ENCODE results near the gene CLEC2L.

CLEC2L gene

GRCh38 chr7:139557857-139558581 is 34.5 kb downstream of the CLEC2L start:
- DNase-seq: no peak

- no peak for DNase-seq
These were observed 36.0 kb downstream of the CLEC2L start for GRCh38 chr7:139559364-139560105.

GRCh38 chr7:139560199-139560598 is 36.7 kb downstream of the CLEC2L start:
- no peak for DNase-seq

- DNase-seq: no peak
These were observed 37.2 kb downstream of the CLEC2L start for GRCh38 chr7:139560678-139561077.

GRCh38 chr7:139562491-139562890 is 39.0 kb downstream of the CLEC2L start:
- no peak for DNase-seq

GRCh38 chr7:139562961-139563565 is 39.6 kb downstream of the CLEC2L start:
- DNase-seq: no peak

- DNase-seq: no peak
These were observed 40.4 kb downstream of the CLEC2L start for GRCh38 chr7:139563856-139564255.

GRCh38 chr7:139566075-139566474 is 42.6 kb downstream of the CLEC2L start:
- no peak for DNase-seq

GRCh38 chr7:139566736-139567646 is 43.5 kb downstream of the CLEC2L start:
- no peak for DNase-seq

GRCh38 chr7:139567647-139568345 is 44.3 kb downstream of the CLEC2L start:
- DNase-seq: no peak

GRCh38 chr7:139568346-139568675 is 44.8 kb downstream of the CLEC2L start:
- no peak for DNase-seq

GRCh38 chr7:139568813-139569490 is 45.5 kb downstream of the CLEC2L start:
- no peak for DNase-seq

GRCh38 chr7:139570119-139570518 is 46.6 kb downstream of the CLEC2L start:
- no peak for DNase-seq

GRCh38 chr7:139570626-139571025 is 47.1 kb downstream of the CLEC2L start:
- DNase-seq: no peak

- DNase-seq: no peak
These were observed 47.7 kb downstream of the CLEC2L start for GRCh38 chr7:139571190-139571589.

GRCh38 chr7:139571651-139572050 is 48.2 kb downstream of the CLEC2L start:
- no peak for DNase-seq

GRCh38 chr7:139572071-139572470 is 48.6 kb downstream of the CLEC2L start:
- no peak for DNase-seq

- DNase-seq: no peak
These were observed 49.4 kb downstream of the CLEC2L start for GRCh38 chr7:139572704-139573385.

- DNase-seq: no peak
These were observed 50.4 kb downstream of the CLEC2L start for GRCh38 chr7:139573871-139574270.

GRCh38 chr7:139574618-139575337 is 51.3 kb downstream of the CLEC2L start:
- DNase-seq: no peak

GRCh38 chr7:139575338-139575680 is 51.8 kb downstream of the CLEC2L start:
- no peak for DNase-seq

All from CD4-positive, alpha-beta T cell treated with Interleukin-12 subunit alpha and Interleukin-12 subunit beta, for 1 hour (primary cell).